ENCODE results near the gene ENOX1.

- TF ChIP-seq CTCF (IDR thresholded peaks at IDR 0.05): no peak
- TF ChIP-seq EZH2 (IDR thresholded peaks at IDR 0.05): no peak
Measured at GRCh38 chr13:43657485-43657884, 129.3 kb downstream of the ENOX1 start.
